HG03175 (cell line): Measurements from ENCODE around the gene SLC6A7.
A peak's percentile ranks its signal among the peaks of the same experiment; 100 is the strongest.

Experiments
- ATAC-seq: cut with Tn5 transposase; IDR thresholded peaks from one replicate; pipeline ENCODE4 v1.9.1; 2021; ENCODE audit warnings: mild to moderate bottlenecking, moderate library complexity; ENCODE audit not compliant: unreplicated experiment

SLC6A7 gene

GRCh38 chr5:150155258-150156026 is 34.4 kb upstream of the SLC6A7 start, which contains the start of gene PDGFRB:
PDGFRB (minus strand) TSS chr5:150155845; CDS start chr5:150137047, 18,798 bp downstream.
- ATAC-seq: peak; percentile 55

GRCh38 chr5:150156027-150156368 is 33.9 kb upstream of the SLC6A7 start:
- no peak for ATAC-seq

- ATAC-seq: no peak
These were observed 33.3 kb upstream of the SLC6A7 start for GRCh38 chr5:150156540-150156939.

GRCh38 chr5:150157168-150157567 is 32.7 kb upstream of the SLC6A7 start:
- ATAC-seq: no peak

- no peak for ATAC-seq
These were observed 31.5 kb upstream of the SLC6A7 start for GRCh38 chr5:150158170-150158949.

GRCh38 chr5:150159031-150159430 is 30.8 kb upstream of the SLC6A7 start:
- ATAC-seq: no peak

- no peak for ATAC-seq
These were observed 30.1 kb upstream of the SLC6A7 start for GRCh38 chr5:150159741-150160179.

GRCh38 chr5:150160448-150161081 is 29.3 kb upstream of the SLC6A7 start:
- no peak for ATAC-seq

- peak; percentile 82 for ATAC-seq
These were observed 28.4 kb upstream of the SLC6A7 start for GRCh38 chr5:150161242-150162141.

GRCh38 chr5:150162142-150162513 is 27.7 kb upstream of the SLC6A7 start:
- ATAC-seq: no peak

GRCh38 chr5:150163035-150163434 is 26.8 kb upstream of the SLC6A7 start:
- no peak for ATAC-seq

- ATAC-seq: no peak
These were observed 26.3 kb upstream of the SLC6A7 start for GRCh38 chr5:150163547-150164059.

- no peak for ATAC-seq
These were observed 25.5 kb upstream of the SLC6A7 start for GRCh38 chr5:150164211-150164980.

- no peak for ATAC-seq
These were observed 23.7 kb upstream of the SLC6A7 start for GRCh38 chr5:150166037-150166649.

- no peak for ATAC-seq
These were observed 23.0 kb upstream of the SLC6A7 start, which contains the start of gene CDX1 for GRCh38 chr5:150166650-150167511. CDX1 (plus strand) TSS chr5:150166778; CDS start chr5:150166877, 99 bp downstream.

GRCh38 chr5:150167512-150167850 is 22.4 kb upstream of the SLC6A7 start:
- ATAC-seq: no peak

- no peak for ATAC-seq
These were observed 22.0 kb upstream of the SLC6A7 start for GRCh38 chr5:150167908-150168307.

- ATAC-seq: no peak
These were observed 21.0 kb upstream of the SLC6A7 start for GRCh38 chr5:150168864-150169263.
